GM19438 (cell line): ENCODE results near the gene ITGB5.
"Not testable (repeated sequence)": the region's sequence is repeated elsewhere in the genome, so short reads cannot be mapped to it uniquely, and the experiment has no call there.

ENCODE experiments used
- ATAC-seq: cut with Tn5 transposase; IDR thresholded peaks from one replicate; pipeline ENCODE4 v1.9.1; 2021; ENCODE audit warnings: low read depth; ENCODE audit not compliant: unreplicated experiment

Gene ITGB5

DNA sequence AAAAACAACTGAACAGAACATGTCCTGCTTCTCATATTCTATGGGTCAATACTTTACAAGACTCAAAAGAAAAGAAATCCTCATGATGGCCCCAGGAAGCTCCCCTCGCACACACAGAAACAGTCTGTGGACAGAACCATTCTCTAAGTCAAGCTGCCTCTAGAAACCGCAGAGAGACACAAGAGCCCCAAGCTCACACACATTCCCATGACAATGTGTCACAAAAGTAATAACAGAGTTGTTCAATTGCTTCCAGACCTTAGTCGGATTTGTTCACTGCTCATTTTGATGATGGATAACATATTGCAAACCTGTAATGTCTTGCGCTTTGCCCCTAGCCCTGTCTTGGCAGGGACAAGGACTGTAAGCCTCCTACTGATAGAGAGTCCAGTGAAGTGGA, 96.0 kb downstream of the ITGB5 start:
- ATAC-seq = no peak

DNA sequence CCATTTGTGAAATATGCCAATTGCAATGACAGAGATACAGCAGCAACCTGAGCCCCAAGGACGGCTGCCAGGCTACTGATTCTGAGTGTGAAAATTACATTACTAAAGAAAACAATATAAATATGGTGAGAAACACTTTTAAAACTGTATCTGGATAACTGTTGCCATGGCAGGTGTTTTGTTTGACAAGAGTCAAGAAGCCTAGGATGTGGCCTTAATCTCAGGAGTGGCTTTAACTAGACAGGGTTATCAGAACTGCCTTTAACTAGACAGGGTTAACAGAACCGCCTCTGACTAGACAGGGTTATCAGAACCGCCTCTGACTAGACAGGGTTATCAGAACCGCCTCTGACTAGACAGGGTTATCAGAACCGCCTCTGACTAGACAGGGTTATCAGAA, 98.1 kb downstream of the ITGB5 start:
- ATAC-seq = not testable (repeated sequence)

DNA sequence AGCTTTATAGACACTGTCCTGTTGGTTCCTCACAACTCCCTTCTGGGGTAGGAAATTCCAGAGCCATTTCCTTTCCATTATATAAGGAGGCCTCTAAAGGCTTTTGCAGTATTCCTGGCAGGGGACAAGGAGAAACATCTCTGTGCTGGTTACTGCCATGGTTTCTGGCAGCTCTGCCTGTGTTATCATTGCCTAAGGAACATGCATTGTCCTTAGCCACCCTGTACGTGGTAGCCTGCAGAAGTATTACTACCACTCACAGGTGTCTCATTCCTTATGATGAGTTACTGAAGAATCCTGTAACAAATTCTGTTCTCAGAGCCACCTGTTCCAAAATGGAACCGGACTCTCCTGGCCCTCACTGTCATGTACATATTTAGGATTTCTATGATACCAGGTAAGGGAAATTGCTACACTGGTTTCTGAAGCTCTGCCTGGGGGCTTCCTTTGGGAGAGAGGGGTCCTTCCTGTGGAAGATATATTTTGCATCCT, 98.9 kb downstream of the ITGB5 start:
- no peak for ATAC-seq

DNA sequence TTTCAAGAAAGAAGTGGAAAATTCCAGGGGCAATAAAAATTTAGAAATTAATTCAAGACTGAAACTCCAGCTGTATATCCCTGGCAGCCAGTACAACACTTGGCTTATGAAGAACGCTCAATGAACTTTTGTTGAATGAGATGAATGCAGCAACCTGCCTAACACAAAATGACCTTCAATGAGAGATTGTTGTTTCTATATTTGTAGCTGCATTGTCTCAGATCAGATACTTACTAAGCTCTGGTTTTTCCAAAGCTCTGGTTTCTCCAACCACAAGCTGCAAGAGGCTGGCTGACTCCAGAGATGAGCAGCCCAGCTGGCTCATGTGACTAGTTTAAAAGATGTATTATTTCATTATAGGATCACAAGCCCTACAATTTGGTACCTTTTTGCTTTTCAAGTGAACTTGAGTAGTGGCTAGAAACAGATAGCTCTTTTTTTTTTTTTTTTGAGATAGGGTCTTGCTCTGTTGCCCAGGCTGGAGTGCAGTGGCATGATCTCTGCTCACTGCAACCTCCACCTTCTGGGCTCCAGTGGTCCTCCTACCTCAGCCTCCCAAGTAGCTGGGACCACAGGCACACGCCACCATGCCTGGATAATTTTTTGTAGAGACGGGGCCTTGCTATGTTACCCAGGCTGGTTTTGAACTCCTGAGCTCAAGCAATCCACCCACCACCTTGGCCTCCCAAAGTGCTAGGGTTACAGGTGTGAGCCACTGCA, 99.5 kb downstream of the ITGB5 start:
- ATAC-seq = no peak

DNA sequence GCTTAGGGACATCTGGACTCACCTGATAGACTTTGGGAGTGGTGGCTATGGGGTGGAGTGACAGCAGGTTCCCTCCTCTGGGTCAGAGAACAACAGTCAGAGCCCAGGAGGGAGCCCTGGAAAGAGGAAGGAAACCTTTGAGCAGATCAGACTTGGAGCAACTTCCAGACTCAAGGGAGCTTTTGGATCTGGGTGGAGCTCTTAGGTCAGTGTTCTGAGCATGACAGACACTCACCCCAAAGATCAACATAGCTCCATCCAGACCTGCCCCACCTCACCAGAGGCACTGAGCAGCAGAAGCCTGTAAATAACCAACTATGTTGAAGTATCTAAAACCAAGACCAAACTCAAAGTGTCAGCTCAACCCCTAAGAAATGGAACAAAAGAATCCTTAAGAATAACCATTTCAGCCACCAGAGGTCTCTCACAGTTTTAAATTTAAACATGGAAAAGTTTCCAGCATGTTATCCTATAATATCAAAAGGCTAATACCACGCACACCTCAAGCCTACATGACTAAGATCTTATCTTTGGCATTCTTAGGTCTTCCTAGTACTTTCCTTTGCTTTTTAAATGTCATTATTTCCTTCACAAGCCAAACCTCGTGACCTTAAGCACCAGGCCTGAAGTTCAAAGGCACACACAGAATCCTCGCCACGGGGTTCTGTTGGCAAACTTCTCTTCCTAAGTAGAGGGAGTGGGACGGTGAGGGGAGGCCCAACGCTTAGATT, 100.5 kb downstream of the ITGB5 start:
- no peak for ATAC-seq

DNA sequence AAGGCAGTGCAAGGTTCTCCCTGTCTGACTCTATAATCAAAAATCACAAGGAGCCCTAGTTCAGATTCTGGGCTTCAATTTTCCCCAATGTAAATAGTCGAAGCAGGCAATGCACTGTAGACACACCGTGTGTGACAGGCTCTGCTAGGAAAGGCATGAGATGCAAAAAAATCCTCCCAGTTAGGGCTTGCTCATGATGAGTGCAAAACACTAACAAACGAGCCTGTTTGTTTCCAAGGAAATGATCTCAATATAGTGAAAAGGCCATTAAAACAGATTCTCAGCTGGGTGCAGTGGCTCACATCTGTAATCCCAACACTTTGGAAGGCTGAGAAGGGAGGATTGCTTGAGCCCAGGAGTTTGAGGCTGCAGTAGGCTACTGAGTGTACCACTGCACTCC, 101.2 kb downstream of the ITGB5 start:
- no peak for ATAC-seq

DNA sequence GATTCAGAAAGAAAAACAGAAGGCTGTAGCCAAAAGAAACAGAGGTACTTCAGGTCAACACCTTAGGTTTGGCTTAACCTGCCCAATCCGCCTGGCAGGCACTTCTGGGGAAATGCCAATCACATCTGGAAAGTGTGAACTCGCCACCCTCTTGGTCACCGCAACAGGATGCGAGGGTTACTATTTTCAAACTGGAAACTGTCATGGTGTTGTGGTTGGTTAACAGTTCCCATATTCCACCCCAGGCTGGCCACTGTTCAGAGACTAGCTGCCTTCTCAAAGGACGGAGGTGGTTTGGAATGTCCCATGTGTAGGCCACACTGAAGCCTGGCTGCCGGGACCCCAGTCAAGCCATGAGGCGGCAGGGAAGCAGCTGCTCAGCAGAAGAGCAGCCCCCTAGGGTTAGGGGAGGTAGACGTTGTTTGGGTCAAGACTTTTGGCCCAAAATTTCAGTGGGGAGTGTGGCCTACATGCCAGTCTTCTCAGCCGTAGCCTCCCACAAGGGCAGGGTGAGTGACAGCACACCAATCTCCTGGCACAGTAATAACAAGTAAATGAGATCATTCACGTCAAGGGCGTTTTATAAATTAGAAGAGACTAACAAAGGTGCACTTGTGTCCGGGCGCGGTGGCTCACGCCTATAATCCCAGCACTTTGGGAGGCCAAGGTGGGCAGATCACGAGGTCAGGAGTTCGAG, 102.3 kb downstream of the ITGB5 start:
- ATAC-seq = no peak

DNA sequence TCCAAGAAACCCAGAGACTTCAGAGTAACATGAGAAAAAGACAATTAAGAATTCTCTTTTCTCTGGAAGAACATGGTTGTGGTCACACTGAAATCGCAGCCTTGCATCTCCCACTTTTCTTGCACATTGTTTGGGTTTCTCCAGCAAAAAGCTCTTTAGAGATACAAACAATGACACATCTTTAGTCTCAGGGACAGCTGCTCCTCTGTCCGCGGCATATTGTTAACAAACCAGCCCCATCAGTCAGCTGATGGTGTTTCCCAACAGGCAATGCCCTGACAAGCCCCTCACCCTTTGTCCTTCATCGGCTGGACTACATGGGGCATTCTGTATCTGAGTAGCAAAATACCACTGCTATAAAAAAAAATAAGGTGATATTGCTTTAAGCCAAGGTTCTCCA, 103.5 kb downstream of the ITGB5 start:
- no peak for ATAC-seq

DNA sequence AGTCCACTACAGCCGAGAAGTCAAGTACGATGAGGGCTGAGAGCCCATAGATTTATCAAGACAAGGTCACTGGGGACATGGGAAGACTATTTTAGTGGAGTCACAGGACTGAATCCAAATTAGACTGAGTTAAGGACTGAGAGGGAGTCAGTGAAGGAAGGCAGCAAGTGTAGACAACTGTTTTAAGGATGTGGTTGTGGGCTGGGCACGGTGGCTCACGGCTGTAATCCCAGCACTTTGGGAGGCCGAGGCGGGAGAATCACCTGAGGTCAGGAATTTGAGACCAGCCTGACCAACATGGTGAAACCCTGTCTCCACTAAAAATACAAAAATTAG, 104.8 kb downstream of the ITGB5 start:
- not testable (repeated sequence) for ATAC-seq

DNA sequence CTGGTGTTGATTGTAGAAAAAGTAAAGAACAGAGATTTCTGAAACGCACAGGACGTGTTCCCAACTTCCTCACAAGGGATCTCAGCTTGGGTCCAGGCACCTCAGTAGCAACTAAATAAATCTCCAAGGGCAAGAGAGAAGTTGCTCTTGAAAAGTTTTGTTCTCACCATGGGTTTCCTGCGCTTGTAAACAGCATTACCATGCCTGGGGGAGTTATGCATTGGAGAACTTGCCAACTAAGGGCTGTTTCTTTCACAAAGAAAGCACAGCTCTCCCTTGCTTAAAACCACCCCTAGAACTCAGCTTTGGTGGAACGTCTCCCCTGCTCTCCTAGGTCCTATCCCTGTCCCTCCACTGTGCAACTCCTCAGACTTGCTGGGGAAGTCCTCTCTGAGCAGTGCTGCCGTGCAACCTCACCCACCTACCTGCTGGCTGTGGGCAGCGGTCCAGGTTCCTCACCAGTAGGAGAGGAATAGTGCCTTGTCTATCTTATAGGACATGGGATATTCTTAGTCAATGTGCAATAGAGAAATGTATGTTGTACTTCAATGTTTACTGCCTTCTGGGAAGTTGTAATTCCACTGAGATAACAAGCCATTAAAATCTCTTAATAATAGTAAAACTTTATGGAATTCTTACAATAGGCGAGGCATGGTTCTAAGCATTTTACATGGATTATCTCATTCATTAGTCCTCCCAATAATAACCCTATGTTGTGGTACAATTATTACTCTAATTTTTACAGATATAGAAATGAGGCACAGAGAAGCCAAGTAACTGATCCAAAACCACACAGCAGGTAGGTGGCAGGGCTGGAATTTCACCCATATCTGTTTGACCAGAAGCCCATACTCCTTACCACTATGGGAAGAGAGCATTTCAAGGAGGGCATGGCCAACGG, 105.4 kb downstream of the ITGB5 start:
- no peak for ATAC-seq

DNA sequence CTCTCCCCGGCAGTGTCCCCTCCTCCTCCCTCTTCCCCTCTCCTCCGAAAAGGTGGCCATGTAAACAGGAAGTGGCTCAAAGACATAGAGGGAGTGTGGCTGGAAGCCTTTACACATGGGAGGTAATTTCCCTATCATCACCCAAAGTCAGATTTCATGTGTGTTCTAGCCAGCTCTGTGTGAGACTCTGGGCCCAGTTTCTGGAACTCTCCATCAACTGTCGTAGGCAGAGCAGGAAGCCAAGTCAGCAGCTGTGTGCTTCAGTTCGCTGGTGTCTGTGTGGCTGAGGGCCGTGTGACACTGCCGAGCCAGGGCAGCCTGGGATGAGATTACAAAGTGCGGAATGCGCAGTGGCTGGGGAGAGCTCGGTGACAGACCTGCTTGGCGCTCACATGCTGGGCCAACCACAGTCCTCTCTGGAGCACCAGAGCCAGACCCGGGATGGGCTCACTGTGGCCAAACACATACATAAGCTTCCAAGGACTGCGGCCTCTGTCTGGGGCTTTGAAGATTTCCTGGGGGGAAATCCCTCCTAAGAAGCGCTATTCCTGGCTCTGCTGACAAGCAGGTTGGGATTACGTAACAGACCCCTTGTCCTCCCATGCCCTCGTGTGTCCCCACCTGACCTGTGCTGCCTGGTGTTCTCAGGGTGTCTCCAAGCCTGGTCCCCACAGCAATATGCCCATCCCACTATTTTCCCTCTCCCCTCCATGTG, 106.2 kb downstream of the ITGB5 start:
- no peak for ATAC-seq

DNA sequence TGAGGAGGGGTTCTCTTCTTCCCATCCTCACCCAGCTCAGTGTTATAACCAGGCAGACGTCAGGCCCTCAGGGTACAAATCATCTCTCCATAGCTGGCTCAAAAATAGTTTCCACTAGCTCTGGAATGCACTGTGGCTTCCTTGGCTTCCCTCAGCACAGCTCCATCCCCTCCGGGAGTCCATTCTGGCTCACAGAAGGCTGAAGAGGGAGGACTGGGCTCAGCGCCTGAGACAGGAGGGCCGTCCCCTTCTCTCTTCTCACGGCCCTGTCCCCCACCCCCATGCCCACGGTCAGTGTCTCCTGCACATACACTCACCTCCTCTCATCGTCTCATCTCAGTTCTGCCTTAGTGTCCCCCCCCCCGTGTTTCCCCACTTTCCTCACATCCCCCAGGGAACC, 106.8 kb downstream of the ITGB5 start:
- ATAC-seq = no peak

DNA sequence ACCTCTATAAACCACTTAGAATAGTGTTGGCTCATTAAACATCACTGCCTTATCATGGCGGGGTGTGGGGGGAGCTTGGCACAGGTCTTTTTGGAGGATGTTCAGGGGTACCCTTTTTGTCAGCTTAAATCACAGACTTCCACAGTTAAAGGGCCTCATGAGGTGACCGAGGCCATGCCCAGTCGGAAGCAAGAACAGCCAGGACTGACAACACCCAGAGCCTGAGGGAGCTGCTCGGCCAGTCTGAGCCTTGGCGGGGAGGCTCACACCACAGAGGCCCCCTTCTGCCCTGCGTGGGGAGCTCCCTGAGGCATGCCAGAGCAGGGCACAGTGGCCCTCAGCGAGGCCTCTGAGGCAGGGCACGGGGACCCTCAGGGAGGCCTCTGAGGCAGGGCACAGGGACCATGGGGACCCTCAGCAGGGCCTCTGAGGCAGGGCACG, 107.4 kb downstream of the ITGB5 start:
- no peak for ATAC-seq

DNA sequence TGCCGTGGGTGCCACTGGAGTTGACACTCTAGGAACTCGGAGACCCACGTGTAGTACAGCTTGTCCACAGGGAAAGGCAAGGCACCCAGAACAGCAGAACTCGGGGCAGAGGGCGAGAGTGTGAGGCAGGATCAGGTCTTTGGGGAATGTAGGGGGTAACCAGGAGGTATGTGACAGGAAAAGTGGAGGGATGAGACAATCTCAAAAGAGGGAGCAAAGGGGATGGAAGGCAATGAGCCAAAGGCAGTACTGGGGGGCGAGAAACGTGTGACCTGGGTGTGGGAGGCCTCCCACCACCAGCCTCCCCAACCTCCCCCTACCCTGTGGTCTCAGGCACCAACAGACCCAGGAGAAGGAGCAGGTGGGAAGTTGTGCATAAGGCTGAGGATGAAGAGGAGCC, 108.0 kb downstream of the ITGB5 start:
- ATAC-seq = no peak

DNA sequence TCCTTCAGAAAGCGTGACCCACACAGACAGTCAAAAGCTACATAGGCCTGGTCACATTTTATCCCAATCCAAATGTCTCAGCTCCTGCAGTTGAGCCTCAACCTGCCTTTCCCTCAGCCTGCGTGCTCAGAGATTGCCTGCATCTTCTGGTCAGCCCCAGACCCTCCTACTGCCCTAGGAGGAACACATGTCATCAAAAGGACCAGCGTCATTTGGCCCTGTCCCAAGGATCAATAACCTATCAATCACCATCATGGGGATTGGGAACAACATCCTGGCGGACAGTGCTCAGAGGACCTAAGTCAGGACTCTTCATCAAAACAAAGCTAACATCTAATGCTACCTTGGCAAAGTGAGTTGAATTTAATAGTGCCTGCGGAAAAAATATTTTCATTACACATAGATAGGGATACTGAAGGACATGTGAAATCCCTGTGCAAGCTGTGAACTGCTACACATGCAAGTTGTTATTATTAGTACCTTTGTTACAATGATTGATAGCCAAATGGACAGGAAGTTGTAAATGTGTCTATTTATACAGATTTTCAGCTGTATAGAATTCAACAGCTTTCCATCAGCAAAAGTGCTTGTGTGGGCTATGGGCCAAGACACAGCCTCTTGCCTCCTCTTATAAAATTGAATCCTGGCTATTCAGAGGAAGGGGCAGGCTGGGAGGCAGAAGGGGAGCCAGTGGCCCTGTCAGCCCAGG, 109.2 kb downstream of the ITGB5 start:
- no peak for ATAC-seq

DNA sequence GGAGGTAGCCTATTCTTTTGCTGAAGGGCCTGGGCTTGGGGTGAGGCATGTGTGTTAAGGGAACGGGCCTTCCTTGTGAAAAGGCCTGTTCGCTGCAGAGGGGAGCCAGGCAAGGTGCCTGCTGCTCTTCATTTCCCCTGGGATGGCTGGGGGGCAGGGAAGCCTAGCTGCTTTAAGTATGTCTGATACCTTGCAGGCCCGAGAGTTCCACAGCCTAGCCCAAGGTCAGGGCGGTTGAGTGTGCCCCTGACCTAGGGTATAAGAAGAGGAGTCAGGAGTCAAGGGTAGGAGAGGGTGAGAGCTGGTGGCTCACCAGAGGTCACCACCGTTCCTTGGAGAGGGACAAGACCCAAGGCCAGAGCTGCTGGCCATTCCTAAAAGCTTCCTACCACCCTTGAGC, 110.3 kb downstream of the ITGB5 start:
- ATAC-seq = no peak

DNA sequence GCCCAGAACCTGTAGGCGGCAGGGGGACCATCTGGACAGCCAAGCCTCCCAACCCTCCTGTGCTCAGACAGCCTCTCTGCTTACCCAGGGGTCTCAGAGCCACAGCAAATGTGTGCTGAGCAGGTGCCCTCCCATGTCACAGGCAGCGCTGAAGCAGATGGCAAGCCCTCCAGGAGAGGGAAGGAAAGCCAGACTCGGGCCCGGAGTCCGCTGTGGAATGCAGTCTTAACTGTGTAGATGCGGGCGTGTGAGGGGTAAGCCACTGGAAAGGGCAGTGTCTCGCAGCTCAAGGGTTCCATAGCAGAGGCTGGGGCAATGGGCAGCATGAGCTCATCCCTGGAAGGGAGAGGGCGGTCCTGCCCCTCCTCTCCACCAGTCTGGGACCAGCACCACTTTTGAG, 111.3 kb downstream of the ITGB5 start:
- ATAC-seq = no peak

DNA sequence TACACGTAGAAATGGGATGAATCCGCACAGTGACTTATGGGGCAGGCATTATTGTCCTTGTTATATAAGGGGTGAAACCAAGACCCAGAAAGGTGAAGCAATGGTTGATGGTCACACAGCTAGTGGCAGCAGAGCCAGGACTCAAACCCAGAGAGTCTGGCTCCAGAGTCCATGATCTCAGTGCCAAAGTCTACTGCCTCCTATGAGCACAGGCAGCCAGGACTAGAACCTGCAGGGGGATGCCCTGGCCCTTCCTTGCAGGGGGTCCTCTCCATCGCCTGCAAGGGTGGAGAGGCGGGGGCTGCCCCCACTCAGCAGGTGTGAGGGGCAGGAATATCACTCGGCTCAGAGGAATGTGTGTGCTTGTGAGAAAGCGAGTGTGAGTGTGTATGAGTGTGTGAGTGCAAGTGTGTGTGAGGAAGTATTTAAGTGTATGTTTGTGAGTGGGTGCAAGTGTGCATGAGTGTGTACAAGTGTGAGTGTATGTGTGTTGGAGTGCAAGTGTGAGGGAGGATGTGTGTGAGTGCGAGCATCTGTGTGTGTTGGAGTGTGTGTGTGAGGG, 112.2 kb downstream of the ITGB5 start:
- no peak for ATAC-seq

DNA sequence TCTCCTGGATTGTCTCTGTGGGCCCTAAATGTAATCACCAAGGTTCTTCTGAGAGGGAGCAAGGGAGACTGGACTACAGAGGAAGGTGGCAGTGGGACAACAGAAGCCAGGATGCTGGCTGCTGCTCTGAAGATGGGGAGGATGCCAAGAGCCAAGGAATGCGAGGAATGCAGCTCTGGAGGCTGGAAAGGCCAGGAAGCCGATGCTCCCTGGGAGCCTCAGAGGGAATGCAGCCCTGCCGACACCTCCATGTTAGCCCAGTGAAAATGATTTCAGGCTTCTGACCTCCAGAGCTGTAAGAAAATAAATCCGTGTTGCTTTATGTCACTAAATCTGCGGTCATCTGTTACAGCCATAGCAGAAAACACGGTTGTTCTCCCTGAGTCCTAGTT, 112.8 kb downstream of the ITGB5 start:
- ATAC-seq = no peak
